Ovary (tissue), 9 donors: Measurements from ENCODE around the gene HMOX1. TPM values are rescaled to one million over a fixed set of nuclear protein-coding genes. Genes with fewer than 3 reads are reported as not detected.
A peak's percentile ranks its signal among the peaks of the same experiment; 100 is the strongest.

ENCODE experiments used
- DNase-seq, 5 donors: peaks; one replicate each; pipeline ENCODE4 v3.0.0-alpha.2; 2019 to 2020
- H3K27ac ChIP-seq, 2 donors: fragments of 200-600 bp; one replicate each; pipeline versions ENCODE4 v1.5.1 to v1.8.0; 2019 to 2022
- H3K27me3 ChIP-seq: fragments of 200-600 bp; one replicate; pipeline ENCODE4 v1.8.0; 2022
- H3K36me3 ChIP-seq: fragments of 200-600 bp; sonication (generic); one replicate; pipeline ENCODE4 v1.5.1; 2019
- H3K4me1 ChIP-seq: one replicate; pipeline ENCODE4 v1.8.1; 2013; ENCODE audit warnings: mild to moderate bottlenecking, moderate library complexity; ENCODE audit not compliant: insufficient read depth
- H3K4me3 ChIP-seq: fragments of 200-600 bp; sonication (generic); one replicate; pipeline ENCODE4 v1.5.1; 2017
- H3K9me3 ChIP-seq, 2 donors: fragments of 200-600 bp in 1 of 2; sonication (generic) in 1 of 2; one replicate each; pipeline versions ENCODE4 v1.5.1 to v1.8.1; 2013 to 2019; ENCODE audit warnings: mild to moderate bottlenecking in 1 of 2, moderate library complexity in 1 of 2
- EP300 ChIP-seq: sonication (generic); formaldehyde crosslinking; IDR thresholded peaks from one replicate; pipeline ENCODE4 v1.6.1; 2017; ENCODE audit warnings: antibody characterized with exemption
- POLR2A ChIP-seq: fragments of 450-650 bp; IDR thresholded peaks from one replicate; pipeline ENCODE4 v1.6.1; 2017; ENCODE audit warnings: antibody characterized with exemption, mild to moderate bottlenecking, moderate library complexity
- WGBS, 3 donors: extraction: QIAGEN DNeasy Blood & Tissue Kit in 1 of 3; methylation state at CpG; one replicate each; pipeline versions ENCODE4 v1.1.5 to v1.1.7; 2013 to 2017; 5-methylcytosine and 5-hydroxymethylcytosine counted together
- intact Hi-C, 4 donors: fragments of 100-400 bp; cut with DNase I; formaldehyde crosslinking; loops; one replicate each; pipeline versions ENCODE4 v1.11.0 to v1.15.1; 2022 to 2023
- polyA plus RNA-seq, 2 donors: library from polyadenylated mRNA; stranded (reverse); fragments of 200-250 nt in 1 of 2; fragments of 350-450 nt in 1 of 2; fragmentation: Illumina TruSeq in 1 of 2; extraction: RNeasy Lipid Tissue Mini Kit (QIAGEN cat#74804) in 1 of 2; gene quantifications; one replicate each; pipeline ENCODE4 v1.2.3, GENCODE V29; 2013 to 2014
- total RNA-seq, 7 donors: library from RNA; depleted of rRNA in 2 of 7; stranded (reverse); fragments of >200 nt in 2 of 7; fragmentation: NEBNext Ultra II Directional in 3 of 7; extraction: Animal tissue kit (Norgen Biotek cat#: 25700) in 3 of 7; gene quantifications; one replicate each; pipeline versions ENCODE4 v1.1.0 to v1.2.4, GENCODE V29; 2016 to 2023
- TF ChIP-seq, protein P1 (sequence below), 3 donors: fragments of 450-650 bp in 2 of 3; fragments of 200-600 bp in 1 of 3; IDR thresholded peaks; one replicate each; pipeline versions ENCODE4 v1.5.1 to v1.8.0; 2016 to 2022; ENCODE audit warnings: antibody characterized with exemption in 3 of 3, mild to moderate bottlenecking in 1 of 3
- donor health status: DM: no; HTN: no; CAD: no; lungs with moderate emphysema.
- donor health status: DM: no; HTN: no; CAD: no.
- donor health status: Bipolar disorder and iron deficiency.
- donor health status: DM: yes; HTN: yes; CAD: no.
- donor health status: DM: no; HTN: no; CAD: no.
- donor health status: DM: yes; HTN: yes; CAD: no.

The HMOX1 gene
- total and polyA plus RNA-seq, 9 donors, result 45.0 to 243 (median 71.4) TPM

DNA sequence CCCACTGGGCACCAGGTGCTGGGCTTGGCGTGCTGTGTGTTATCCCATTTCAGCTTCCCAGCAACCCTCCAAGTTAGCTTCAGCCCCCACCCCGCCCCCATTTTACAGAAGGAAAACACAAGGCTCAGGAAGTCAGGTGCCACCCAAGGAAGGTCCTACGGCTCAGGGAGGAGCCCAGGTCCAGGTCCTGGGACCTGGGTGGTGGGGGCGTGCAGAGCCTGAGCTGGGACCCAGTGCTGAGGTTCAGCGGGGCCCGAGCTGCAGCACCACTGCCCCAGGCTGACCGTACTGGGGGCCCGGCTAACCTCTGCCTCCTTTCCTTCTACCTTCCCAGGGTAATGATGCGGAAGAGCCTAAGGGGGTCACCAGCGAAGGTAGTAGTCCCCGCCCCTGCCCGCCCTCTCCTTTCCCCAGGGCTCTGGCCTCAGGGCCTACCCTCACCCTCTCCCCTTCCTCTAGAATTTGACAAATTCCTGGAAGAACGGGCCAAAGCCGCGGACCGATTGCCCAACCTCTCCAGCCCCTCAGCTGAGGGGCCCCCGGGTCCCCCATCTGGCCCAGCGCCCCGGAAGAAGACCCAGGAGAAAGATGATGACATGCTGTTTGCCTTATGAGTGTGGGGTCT lies 34.2 kb upstream of the HMOX1 start:
- DNase-seq, result no peak
- H3K27me3 ChIP-seq, result no peaks in the 10 kb centered on the region
- H3K4me1 ChIP-seq, result peaks cover 9% of the 10 kb centered on the region
- TF ChIP-seq, protein P1, sequence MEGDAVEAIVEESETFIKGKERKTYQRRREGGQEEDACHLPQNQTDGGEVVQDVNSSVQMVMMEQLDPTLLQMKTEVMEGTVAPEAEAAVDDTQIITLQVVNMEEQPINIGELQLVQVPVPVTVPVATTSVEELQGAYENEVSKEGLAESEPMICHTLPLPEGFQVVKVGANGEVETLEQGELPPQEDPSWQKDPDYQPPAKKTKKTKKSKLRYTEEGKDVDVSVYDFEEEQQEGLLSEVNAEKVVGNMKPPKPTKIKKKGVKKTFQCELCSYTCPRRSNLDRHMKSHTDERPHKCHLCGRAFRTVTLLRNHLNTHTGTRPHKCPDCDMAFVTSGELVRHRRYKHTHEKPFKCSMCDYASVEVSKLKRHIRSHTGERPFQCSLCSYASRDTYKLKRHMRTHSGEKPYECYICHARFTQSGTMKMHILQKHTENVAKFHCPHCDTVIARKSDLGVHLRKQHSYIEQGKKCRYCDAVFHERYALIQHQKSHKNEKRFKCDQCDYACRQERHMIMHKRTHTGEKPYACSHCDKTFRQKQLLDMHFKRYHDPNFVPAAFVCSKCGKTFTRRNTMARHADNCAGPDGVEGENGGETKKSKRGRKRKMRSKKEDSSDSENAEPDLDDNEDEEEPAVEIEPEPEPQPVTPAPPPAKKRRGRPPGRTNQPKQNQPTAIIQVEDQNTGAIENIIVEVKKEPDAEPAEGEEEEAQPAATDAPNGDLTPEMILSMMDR (IDR thresholded peaks at IDR 0.05), result no peak
- TF ChIP-seq POLR2A (no peak), EP300 (no peak)
- H3K4me3 ChIP-seq, result no peak overlapping the region
- H3K27ac ChIP-seq, result no peak overlapping the region
- no peaks in the 10 kb centered on the region for H3K36me3 ChIP-seq
- H3K9me3 ChIP-seq, result no peaks in the 10 kb centered on the region
- intact Hi-C loops, result loop anchor here in 2 of 4 donors (5.0 kb wide), 1 partner anchor 241 kb away; no protein-coding TSS in a partner anchor
- WGBS, 3 donors, result 79 to 83% (median 80%) methylated on average over 17 to 19 of the region's 19 CpGs

DNA sequence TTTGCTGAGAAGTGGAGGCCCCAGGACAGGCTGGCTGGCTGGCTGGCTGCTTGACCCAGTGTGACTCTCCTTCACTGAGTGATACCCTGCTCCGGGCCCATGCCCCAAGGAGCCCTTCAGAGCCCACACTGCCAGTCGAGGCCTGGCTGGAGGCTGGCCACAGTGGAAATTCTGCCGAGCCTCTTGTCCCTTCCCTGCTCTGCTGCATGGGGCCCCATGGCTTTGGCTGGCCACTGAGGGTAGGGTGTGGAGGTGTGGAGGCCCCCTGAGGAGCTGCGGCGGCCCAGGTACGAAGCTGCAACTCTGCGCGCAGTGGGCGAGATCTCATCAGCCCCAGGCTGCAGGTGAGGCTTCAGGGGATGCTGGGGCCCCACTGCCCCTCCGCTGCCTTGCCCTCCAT lies 33.4 kb upstream of the HMOX1 start:
- Histone ChIP-seq H3K4me3 (no peak overlapping the region), H3K27me3 (no peaks in the 10 kb centered on the region), H3K4me1 (peaks cover 9% of the 10 kb centered on the region), H3K9me3 (no peaks in the 10 kb centered on the region), H3K27ac (no peak overlapping the region), H3K36me3 (no peaks in the 10 kb centered on the region)
- peak in 1 of 5 donors; percentile 18 for DNase-seq
- 81 to 86% (median 84%) methylated on average over 7 to 10 of the region's 10 CpGs for WGBS, 3 donors
- intact Hi-C loops, result loop anchor here in 2 of 4 donors (5.0 kb wide), 1 partner anchor 240 kb away; no protein-coding TSS in a partner anchor
- no peak for TF ChIP-seq POLR2A
- TF ChIP-seq, protein P1 (IDR thresholded peaks at IDR 0.05), result no peak
- no peak for TF ChIP-seq EP300

DNA sequence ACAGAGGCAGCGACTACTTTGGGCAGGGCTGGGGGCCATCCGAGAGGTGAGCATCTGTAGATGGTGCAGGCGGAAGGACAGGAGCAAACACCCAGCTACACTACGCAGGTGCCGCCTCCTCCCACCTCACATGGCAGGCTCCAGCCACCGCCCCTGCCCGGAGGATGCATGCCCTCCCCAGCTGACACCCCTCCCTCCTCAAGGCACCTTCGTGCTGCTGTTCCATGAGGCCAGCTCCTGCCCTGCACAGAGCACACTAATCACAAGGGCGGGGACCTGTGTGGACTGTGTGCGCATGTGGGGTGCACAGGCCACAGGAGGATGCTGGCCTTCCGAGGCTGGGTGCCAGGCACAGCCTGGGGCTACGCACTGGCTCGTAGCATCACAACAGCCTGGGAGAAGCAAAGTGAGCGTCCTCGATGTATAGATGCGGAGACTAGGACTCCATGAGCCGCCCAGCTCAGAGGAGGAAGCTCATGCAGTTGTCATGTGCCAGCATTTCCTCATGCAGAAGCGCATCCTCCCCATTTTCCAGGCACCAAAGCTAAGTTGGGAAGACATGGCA lies 32.8 kb upstream of the HMOX1 start:
- no peaks in the 10 kb centered on the region for H3K36me3 ChIP-seq
- intact Hi-C loops, result loop anchor here in 2 of 4 donors (5.0 kb wide), 1 partner anchor 239 kb away; no protein-coding TSS in a partner anchor
- WGBS, 3 donors, result 85 to 88% (median 86%) methylated on average over 18 of the region's 18 CpGs

DNA sequence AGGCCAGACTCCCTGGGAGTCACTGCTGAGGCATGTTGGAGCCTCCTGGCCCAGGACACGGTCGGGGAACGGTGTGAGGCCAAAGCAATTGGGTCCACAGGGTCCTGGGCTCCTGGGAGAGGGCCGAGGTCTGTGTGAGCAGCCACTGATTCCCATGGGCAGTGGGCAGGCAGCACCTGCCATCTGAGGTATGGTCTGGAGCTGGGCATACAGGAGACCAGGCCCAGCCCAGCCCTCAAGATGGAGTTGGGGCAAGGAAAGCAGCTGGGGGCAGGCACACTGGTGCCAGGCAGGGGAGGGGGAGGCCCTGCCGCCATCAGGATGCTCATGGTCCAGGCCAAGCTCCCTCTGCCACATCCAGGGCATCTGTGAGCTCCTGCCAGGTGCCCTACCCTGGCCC lies 32.2 kb upstream of the HMOX1 start:
- peak in 1 of 5 donors; percentile 34 for DNase-seq
- no peaks in the 10 kb centered on the region for H3K36me3 ChIP-seq
- intact Hi-C loops, result loop anchor here in 2 of 4 donors (5.0 kb wide), 1 partner anchor 239 kb away; no protein-coding TSS in a partner anchor
- H3K27me3 ChIP-seq, result no peaks in the 10 kb centered on the region
- H3K4me1 ChIP-seq, result peaks cover 9% of the 10 kb centered on the region
- TF ChIP-seq EP300 (no peak), POLR2A (no peak)
- TF ChIP-seq, protein P1 (IDR thresholded peaks at IDR 0.05), result no peak
- whole genome bisulfite sequencing, 3 donors, result 59 to 83% (median 68%) methylated on average over 5 of the region's 5 CpGs
- no peak overlapping the region for H3K4me3 ChIP-seq
- H3K27ac ChIP-seq, result peak overlapping the region in 1 of 2 donors; percentile 92
- H3K9me3 ChIP-seq, result no peaks in the 10 kb centered on the region

More for the DNA sequence above, 32.8 kb upstream of the HMOX1 start:
- Histone ChIP-seq H3K27ac (no peak overlapping the region), H3K27me3 (no peaks in the 10 kb centered on the region), H3K9me3 (no peaks in the 10 kb centered on the region), H3K4me3 (no peak overlapping the region), H3K4me1 (peaks cover 9% of the 10 kb centered on the region)
- DNase-seq, result peak in 1 of 5 donors; percentile 35
- TF ChIP-seq EP300 (no peak), POLR2A (no peak)
- TF ChIP-seq, protein P1 (IDR thresholded peaks at IDR 0.05), result no peak
